WTC11 (cell line): ENCODE measurements around the gene ANKRD13C.

ENCODE experiments used
- CTCF ChIP-seq: fragments of 200-600 bp; IDR thresholded peaks from 2 replicates; pipeline ENCODE4 v1.8.0; 2022; ENCODE audit warnings: antibody characterized with exemption
- E2F5 ChIP-seq: sonication (generic); formaldehyde crosslinking; IDR thresholded peaks from 2 replicates; pipeline ENCODE4 v1.8.1; 2022; ENCODE audit warnings: mild to moderate bottlenecking, moderate library complexity, missing genetic modification reagents
- FOXK1 ChIP-seq: sonication (generic); formaldehyde crosslinking; IDR thresholded peaks from 2 replicates; pipeline ENCODE4 v1.8.0; 2022; ENCODE audit warnings: mild to moderate bottlenecking, moderate library complexity, missing genetic modification reagents
- FOXP4 ChIP-seq: sonication (generic); formaldehyde crosslinking; IDR thresholded peaks from 2 replicates; pipeline ENCODE4 v1.8.0; 2022; ENCODE audit warnings: mild to moderate bottlenecking, missing genetic modification reagents
- HMGXB4 ChIP-seq: sonication (generic); formaldehyde crosslinking; IDR thresholded peaks from 2 replicates; pipeline ENCODE4 v1.8.1; 2023; ENCODE audit warnings: mild to moderate bottlenecking, moderate library complexity, missing genetic modification reagents
- NFYB ChIP-seq: sonication (generic); formaldehyde crosslinking; conservative IDR thresholded peaks from 2 replicates; pipeline ENCODE4 v1.8.0; 2022; ENCODE audit warnings: low read depth, missing genetic modification reagents
- NR2C2 ChIP-seq: sonication (generic); formaldehyde crosslinking; IDR thresholded peaks from 2 replicates; pipeline ENCODE4 v1.8.0; 2022; ENCODE audit warnings: mild to moderate bottlenecking, missing genetic modification reagents
- SP1 ChIP-seq: sonication (generic); formaldehyde crosslinking; conservative IDR thresholded peaks from 2 replicates; pipeline ENCODE4 v1.8.1; 2022; ENCODE audit warnings: missing genetic modification reagents
- TCF7 ChIP-seq: sonication (generic); formaldehyde crosslinking; IDR thresholded peaks from 2 replicates; pipeline ENCODE4 v1.8.0; 2022; ENCODE audit warnings: mild to moderate bottlenecking, low read depth, missing genetic modification reagents, moderate library complexity
- USF2 ChIP-seq: sonication (generic); formaldehyde crosslinking; IDR thresholded peaks from 2 replicates; pipeline ENCODE4 v1.8.1; 2023; ENCODE audit warnings: mild to moderate bottlenecking, missing genetic modification reagents, moderate library complexity
- ZNF317 ChIP-seq: sonication (generic); formaldehyde crosslinking; IDR thresholded peaks from 2 replicates; pipeline ENCODE4 v1.8.1; 2023; ENCODE audit warnings: low read depth, mild to moderate bottlenecking, moderate library complexity, missing genetic modification reagents, borderline replicate concordance
- ZNF425 ChIP-seq: fragments of 250-450 bp; sonication (Bioruptor Pico); conservative IDR thresholded peaks from 2 replicates; pipeline ENCODE4 v1.9.0; 2021; ENCODE audit warnings: mild to moderate bottlenecking
- ZSCAN18 ChIP-seq: fragments of 250-450 bp; sonication (Bioruptor Pico); IDR thresholded peaks from 2 replicates; pipeline ENCODE4 v2.1.2; 2022; ENCODE audit warnings: mild to moderate bottlenecking, moderate library complexity

GRCh38 chr1:70334436-70334835 lies 20.1 kb downstream of the ANKRD13C start:
- no peak for TF ChIP-seq CTCF
- no peak for TF ChIP-seq ZNF425 (CRISPR knock-in tag)
- no peak for TF ChIP-seq ZSCAN18
- no peak for TF ChIP-seq FOXK1 (CRISPR knock-in tag)
- no peak for TF ChIP-seq NR2C2
- TF ChIP-seq HMGXB4 (CRISPR knock-in tag): no peak
- TF ChIP-seq FOXP4 (CRISPR knock-in tag): no peak
- TF ChIP-seq ZNF317: no peak
- TF ChIP-seq NFYB (CRISPR knock-in tag): no peak
- TF ChIP-seq E2F5 (CRISPR knock-in tag): no peak
- no peak for TF ChIP-seq TCF7 (CRISPR knock-in tag)
- TF ChIP-seq SP1 (CRISPR knock-in tag): no peak
- no peak for TF ChIP-seq USF2 (CRISPR knock-in tag)
